Fibroblast of pulmonary artery (primary cell): ENCODE data around the gene ZNF33A.
"Not testable (repeated sequence)": the region's sequence is repeated elsewhere in the genome, so short reads cannot be mapped to it uniquely, and the experiment has no call there.

ENCODE experiments used
- DNase-seq: peaks from one replicate; pipeline ENCODE4 v3.0.0-alpha.2; 2010; ENCODE audit warnings: low read depth
- H3K4me3 ChIP-seq: replicated peaks from 2 replicates; pipeline ENCODE4 v1.5.1; 2011; ENCODE audit warnings: low read depth, mild to moderate bottlenecking, control low read depth, low read length, moderate library complexity
- TF ChIP-seq, protein P1 (sequence below): IDR thresholded peaks from 2 replicates; pipeline ENCODE4 v1.5.1; 2011; ENCODE audit warnings: mild to moderate bottlenecking, control low read depth, low read length, inconsistent platforms; ENCODE audit errors: missing control alignments

Gene ZNF33A

DNA sequence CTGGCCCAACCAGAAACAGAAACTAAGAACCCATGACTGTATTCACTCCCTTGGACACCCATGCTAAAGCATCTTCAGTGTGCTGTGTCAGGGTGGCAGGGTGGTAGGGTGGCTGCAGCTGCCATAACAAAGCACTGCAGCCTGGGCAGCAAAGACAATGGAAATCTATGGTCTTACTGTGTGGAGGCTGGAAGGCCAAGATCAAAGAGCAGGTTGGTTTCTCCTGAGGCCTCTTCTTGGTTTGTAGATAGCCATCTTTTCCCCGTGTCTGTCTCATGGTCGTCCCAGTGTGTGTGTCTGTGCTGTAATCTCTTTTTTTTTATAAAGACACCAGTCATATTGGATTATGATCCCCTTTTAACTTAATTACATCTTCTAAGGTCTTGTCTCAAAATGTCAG lies 18.8 kb upstream of the ZNF33A start:
- no peak for DNase-seq
- no peak overlapping the region for H3K4me3 ChIP-seq
- TF ChIP-seq, protein P1, sequence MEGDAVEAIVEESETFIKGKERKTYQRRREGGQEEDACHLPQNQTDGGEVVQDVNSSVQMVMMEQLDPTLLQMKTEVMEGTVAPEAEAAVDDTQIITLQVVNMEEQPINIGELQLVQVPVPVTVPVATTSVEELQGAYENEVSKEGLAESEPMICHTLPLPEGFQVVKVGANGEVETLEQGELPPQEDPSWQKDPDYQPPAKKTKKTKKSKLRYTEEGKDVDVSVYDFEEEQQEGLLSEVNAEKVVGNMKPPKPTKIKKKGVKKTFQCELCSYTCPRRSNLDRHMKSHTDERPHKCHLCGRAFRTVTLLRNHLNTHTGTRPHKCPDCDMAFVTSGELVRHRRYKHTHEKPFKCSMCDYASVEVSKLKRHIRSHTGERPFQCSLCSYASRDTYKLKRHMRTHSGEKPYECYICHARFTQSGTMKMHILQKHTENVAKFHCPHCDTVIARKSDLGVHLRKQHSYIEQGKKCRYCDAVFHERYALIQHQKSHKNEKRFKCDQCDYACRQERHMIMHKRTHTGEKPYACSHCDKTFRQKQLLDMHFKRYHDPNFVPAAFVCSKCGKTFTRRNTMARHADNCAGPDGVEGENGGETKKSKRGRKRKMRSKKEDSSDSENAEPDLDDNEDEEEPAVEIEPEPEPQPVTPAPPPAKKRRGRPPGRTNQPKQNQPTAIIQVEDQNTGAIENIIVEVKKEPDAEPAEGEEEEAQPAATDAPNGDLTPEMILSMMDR = no peak

DNA sequence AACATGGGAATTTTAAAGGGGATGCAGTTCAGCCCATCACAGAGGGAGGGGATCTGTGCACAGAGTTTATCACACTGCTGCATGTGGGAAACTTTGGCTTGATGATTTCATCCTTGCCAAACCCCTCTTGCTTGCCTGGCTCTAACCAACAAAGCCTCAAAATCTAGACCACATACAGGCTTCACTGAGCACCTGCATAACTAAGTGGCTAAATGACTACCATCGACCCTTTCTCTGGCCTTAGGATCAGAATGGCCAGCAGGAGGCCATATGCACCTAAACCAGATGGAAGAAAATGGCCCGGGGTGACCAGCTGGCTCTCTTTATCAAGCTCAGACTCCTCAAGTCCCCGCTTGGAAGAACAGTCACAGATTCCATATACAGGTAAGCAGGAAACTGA lies 18.4 kb upstream of the ZNF33A start:
- no peak overlapping the region for H3K4me3 ChIP-seq
- TF ChIP-seq, protein P1 = no peak
- no peak for DNase-seq

DNA sequence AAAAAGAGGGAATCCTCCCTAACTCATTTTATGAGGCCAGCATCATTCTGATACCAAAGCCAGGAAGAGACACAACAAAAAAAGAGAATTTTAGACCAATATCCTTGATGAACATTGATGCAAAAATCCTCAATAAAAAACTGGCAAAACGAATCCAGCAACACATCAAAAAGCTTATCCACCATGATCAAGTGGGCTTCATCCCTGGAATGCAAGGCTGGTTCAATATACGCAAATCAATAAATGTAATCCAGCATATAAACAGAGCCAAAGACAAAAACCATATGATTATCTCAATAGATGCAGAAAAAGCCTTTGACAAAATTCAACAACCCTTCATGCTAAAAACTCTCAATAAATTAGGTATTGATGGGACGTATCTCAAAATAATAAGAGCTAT lies 11.6 kb upstream of the ZNF33A start:
- H3K4me3 ChIP-seq = not testable (repeated sequence)

DNA sequence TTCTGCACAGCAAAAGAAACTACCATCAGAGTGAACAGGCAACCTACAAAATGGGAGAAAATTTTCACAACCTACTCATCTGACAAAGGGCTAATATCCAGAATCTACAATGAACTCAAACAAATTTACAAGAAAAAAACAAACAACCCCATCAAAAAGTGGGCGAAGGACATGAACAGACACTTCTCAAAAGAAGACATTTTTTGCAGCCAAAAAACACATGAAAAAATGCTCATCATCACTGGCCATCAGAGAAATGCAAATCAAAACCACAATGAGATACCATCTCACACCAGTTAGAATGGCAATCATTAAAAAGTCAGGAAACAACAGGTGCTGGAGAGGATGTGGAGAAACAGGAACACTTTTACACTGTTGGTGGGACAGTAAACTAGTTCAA lies 10.0 kb upstream of the ZNF33A start:
- not testable (repeated sequence) for DNase-seq, H3K4me3 ChIP-seq

More for the DNA sequence above, 11.6 kb upstream of the ZNF33A start:
- DNase-seq = not testable (repeated sequence)

DNA sequence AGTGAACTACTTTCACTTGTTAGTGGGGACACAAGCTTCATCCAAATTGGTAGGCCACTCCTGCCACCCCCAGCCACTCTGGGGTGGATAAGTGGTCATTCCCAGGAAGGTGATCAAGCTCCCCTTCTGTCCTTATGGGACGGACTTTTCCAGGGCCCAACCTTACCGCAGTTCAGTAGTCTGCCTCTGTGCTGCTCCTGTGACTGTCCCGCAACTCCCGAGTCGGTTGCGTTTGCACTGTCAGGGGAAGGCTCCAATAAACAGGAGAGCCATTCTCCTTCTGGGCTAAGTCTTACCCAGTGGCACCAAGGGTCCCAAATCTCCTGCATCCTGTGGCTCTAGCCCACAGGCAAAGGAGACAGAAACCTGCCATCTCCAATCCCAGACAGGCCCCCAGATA lies 7.4 kb upstream of the ZNF33A start:
- H3K4me3 ChIP-seq = no peak overlapping the region
- TF ChIP-seq, protein P1 = no peak

DNA sequence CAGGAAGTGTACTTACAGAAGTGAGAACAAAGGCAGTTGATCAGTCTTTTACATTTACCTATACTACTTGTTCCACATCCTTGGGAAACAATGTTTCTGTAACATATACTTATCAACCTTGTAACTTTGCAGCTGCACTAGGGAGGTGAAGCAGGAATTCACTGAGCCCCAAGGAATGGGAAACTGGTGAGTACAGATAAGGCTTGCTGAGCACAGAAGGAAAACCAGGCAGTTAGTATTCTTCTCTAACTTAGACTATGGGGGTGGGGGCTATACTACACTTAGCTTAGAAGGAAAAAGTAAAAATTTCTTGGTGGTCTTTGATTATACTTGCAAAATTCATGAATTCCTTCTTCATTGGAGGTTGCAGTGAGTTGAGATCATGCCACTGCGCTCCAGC lies 6.9 kb upstream of the ZNF33A start:
- no peak overlapping the region for H3K4me3 ChIP-seq
- TF ChIP-seq, protein P1 = no peak
- DNase-seq = no peak

More for the DNA sequence above, 7.4 kb upstream of the ZNF33A start:
- DNase-seq = no peak

DNA sequence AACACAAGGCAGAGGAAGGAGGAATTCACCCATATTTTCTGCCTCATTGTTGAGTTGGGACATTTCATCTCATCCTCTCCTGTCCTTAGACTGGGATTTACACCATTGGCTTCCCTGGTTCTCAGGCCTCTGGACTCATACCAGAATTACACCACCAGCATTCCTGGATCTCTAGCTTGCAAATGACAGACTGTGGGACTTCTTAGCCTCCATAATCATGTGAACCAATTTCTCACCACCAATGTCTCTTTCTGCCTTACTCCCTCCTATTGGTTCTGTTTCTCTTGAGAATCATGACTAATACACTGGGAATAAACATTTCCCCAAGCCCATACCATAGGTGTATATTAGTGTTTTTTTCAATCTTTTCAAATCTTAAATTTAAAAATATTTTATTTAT lies 2.9 kb upstream of the ZNF33A start:
- TF ChIP-seq, protein P1 = no peak
- no peak overlapping the region for H3K4me3 ChIP-seq
- DNase-seq = no peak

DNA sequence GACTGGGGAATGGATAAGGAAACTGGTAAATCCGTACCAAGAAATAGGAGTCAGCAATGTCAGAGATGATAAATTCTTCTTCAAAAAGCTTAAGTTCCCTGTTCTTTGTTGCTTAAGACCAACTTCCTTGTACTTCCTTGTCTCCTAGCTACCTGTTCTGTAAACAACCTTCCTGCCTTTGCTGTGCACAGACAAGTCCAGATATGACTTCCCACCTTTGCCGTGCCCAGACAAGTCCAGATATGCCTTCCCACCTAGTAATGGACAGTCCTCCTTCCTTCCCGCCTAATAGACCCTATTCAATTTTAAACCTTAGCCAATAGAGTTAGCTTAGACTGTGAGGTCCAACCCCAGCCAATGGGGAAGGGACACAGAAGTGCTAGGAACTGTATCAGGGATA lies 2.5 kb upstream of the ZNF33A start:
- DNase-seq = no peak
- TF ChIP-seq, protein P1 = no peak
- no peak overlapping the region for H3K4me3 ChIP-seq
